Tibial nerve (tissue), 4 donors: ENCODE data around the gene ZNF821.

ENCODE experiments used
- EP300 ChIP-seq, 2 donors: sonication (generic); formaldehyde crosslinking; IDR thresholded peaks; one replicate each; pipeline ENCODE4 v1.6.1; 2017; ENCODE audit warnings: antibody characterized with exemption in 2 of 2, mild to moderate bottlenecking in 1 of 2
- POLR2A ChIP-seq, 2 donors: fragments of 450-650 bp; IDR thresholded peaks; one replicate each; pipeline ENCODE4 v1.6.1; 2017; ENCODE audit warnings: antibody characterized with exemption in 2 of 2, mild to moderate bottlenecking in 2 of 2, moderate library complexity in 2 of 2
- TF ChIP-seq, protein P1 (sequence below), 5 experiments: fragments of 200-600 bp in 3 of 5; fragments of 450-650 bp in 2 of 5; sonication (generic) in 3 of 5; IDR thresholded peaks; one replicate each; pipeline ENCODE4 v1.5.1; 2016 to 2019; ENCODE audit warnings: antibody characterized with exemption in 5 of 5, mild to moderate bottlenecking in 3 of 5, moderate library complexity in 2 of 5

DNA sequence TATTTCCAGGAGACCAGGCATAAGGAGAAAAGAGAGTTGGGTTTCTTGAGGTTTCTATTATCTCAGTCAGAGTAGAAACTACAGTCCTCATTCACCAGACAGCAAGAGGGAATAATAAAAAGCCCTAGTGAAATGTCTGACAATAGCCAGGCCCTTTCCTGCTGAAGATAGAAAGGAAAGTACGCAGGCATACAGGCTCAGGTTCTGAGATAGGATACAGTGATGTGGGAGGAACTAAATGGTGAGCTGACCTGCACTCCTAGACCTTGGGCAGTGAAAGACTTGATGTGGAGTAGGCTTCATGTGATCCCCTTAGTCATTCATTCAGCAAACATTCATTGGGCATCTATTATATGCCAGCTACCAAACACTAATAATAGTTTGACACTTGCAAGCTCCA is 14.9 kb downstream of the ZNF821 start:
- TF ChIP-seq, protein P1, sequence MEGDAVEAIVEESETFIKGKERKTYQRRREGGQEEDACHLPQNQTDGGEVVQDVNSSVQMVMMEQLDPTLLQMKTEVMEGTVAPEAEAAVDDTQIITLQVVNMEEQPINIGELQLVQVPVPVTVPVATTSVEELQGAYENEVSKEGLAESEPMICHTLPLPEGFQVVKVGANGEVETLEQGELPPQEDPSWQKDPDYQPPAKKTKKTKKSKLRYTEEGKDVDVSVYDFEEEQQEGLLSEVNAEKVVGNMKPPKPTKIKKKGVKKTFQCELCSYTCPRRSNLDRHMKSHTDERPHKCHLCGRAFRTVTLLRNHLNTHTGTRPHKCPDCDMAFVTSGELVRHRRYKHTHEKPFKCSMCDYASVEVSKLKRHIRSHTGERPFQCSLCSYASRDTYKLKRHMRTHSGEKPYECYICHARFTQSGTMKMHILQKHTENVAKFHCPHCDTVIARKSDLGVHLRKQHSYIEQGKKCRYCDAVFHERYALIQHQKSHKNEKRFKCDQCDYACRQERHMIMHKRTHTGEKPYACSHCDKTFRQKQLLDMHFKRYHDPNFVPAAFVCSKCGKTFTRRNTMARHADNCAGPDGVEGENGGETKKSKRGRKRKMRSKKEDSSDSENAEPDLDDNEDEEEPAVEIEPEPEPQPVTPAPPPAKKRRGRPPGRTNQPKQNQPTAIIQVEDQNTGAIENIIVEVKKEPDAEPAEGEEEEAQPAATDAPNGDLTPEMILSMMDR (IDR thresholded peaks at IDR 0.05) = no peak
- TF ChIP-seq EP300 (IDR thresholded peaks at IDR 0.05) (no peak), POLR2A (IDR thresholded peaks at IDR 0.05) (no peak)
